Measurements from ENCODE around the gene KRT222.

Gene KRT222

DNA sequence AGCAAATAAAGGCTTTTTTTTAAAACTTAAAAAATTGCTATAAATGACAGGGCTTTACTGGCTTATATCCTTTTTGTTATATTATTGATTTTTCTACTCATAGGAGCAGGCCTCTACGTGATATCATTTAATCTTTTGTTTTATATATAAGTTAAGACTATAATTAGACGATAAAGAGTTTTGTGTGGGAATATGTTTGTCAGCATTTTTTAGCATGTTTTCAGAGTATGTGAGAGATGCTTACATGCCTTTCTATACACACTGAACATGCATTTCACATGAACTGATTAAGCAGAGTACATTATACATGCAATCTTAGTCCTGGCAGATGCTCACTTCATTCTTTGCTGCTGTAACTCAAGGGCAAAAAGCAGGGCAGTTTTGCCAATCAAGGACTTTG is 7.7 kb upstream of the KRT222 start:
- ChIA-PET POLR2A (interaction anchor here (0.9 kb wide), 1 partner anchor 25 kb away, joined by 4 read pairs; the partner anchor contains the start of gene SMARCE1), CTCF (interaction anchor here (0.6 to 0.8 kb wide), 2 partner anchors 47 to 1114 kb away, joined by 3 read pairs; partner anchors contain the start of gene JUP)
- no peak for TF ChIP-seq ELF4 (IDR thresholded peaks at IDR 0.05)
- no peak for TF ChIP-seq ARNT (IDR thresholded peaks at IDR 0.05)
- no peak for TF ChIP-seq SP1 (IDR thresholded peaks at IDR 0.05)
- no peak for TF ChIP-seq FOXK2 (IDR thresholded peaks at IDR 0.05)
- TF ChIP-seq FOXA1 (IDR thresholded peaks at IDR 0.05), result no peak
- TF ChIP-seq L3MBTL2 (conservative IDR thresholded peaks at IDR 0.05), result no peak
- no peak for DNase-seq (ENCODE audit: extremely low spot score)

DNA sequence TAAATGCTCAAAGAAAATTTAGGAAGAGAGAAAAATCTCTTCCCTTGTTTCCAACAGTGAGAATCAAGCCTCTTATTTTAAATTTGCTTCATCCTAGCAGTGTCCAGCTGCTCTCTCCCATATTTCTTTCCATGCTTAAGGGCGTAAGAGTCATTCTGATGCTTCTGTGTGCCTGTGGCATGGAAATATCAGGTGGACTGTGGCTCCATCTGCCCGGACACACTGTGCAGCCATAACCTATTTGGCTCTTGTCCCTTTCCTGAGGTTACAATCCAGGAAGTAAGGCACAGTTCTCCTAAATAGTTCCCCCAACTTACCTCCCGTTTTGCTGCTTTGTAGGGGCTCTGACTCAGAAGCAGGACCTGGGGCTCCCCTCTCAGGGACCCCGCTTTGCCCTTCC is 6.3 kb upstream of the KRT222 start:
- TF ChIP-seq FOXM1 (IDR thresholded peaks at IDR 0.05; ENCODE audit: borderline replicate concordance) (no peak), TARDBP (IDR thresholded peaks at IDR 0.05) (no peak), ELF4 (IDR thresholded peaks at IDR 0.05) (no peak), LEF1 (IDR thresholded peaks at IDR 0.05; ENCODE audit: borderline replicate concordance) (no peak), SP1 (IDR thresholded peaks at IDR 0.05) (no peak), NFRKB (IDR thresholded peaks at IDR 0.05) (no peak), FOXA1 (IDR thresholded peaks at IDR 0.05) (no peak), ZNF384 (IDR thresholded peaks at IDR 0.05) (no peak), PKNOX1 (IDR thresholded peaks at IDR 0.05) (no peak), SUZ12 (IDR thresholded peaks at IDR 0.05) (no peak), FOXK2 (IDR thresholded peaks at IDR 0.05) (no peak), CTBP1 (IDR thresholded peaks at IDR 0.05; ENCODE audit: borderline replicate concordance) (no peak), ARNT (IDR thresholded peaks at IDR 0.05) (no peak), HDGF (IDR thresholded peaks at IDR 0.05; ENCODE audit: borderline replicate concordance) (no peak), BHLHE40 (IDR thresholded peaks at IDR 0.05; ENCODE audit: borderline replicate concordance) (no peak)
- POLR2A ChIA-PET, result no interaction called here
- no peak for DNase-seq (ENCODE audit: extremely low spot score)
- CTCF ChIA-PET, result interaction anchor here (0.6 kb wide), 1 partner anchor 27 kb away, joined by 6 read pairs; no protein-coding TSS in a partner anchor

- POLR2A ChIA-PET, result no interaction called here
- no peak for DNase-seq (ENCODE audit: extremely low spot score)
Measured at GRCh38 chr17:40666331-40666730, 1.4 kb upstream of the KRT222 start.

GRCh38 chr17:40663252-40663651 is 1.7 kb downstream of the KRT222 start:
- DNase-seq (ENCODE audit: extremely low spot score), result no peak
- TF ChIP-seq PKNOX1 (IDR thresholded peaks at IDR 0.05) (no peak), ARNT (IDR thresholded peaks at IDR 0.05) (no peak), ELF4 (IDR thresholded peaks at IDR 0.05) (no peak), CTBP1 (IDR thresholded peaks at IDR 0.05; ENCODE audit: borderline replicate concordance) (no peak), BHLHE40 (IDR thresholded peaks at IDR 0.05; ENCODE audit: borderline replicate concordance) (no peak), L3MBTL2 (conservative IDR thresholded peaks at IDR 0.05) (no peak)
- ChIA-PET POLR2A (interaction anchor here (2.4 kb wide), 1 partner anchor 15 kb away, joined by 9 read pairs; the partner anchor contains the start of gene SMARCE1), CTCF (no interaction called here)

More at GRCh38 chr17:40666331-40666730, 1.4 kb upstream of the KRT222 start:
- CTCF ChIA-PET, result interaction anchor here (1.2 kb wide), 1 partner anchor 16 kb away, joined by 5 read pairs; no protein-coding TSS in a partner anchor
- no peak for TF ChIP-seq NFRKB (IDR thresholded peaks at IDR 0.05)
- no peak for TF ChIP-seq LEF1 (IDR thresholded peaks at IDR 0.05; ENCODE audit: borderline replicate concordance)
- TF ChIP-seq FOXA1 (IDR thresholded peaks at IDR 0.05), result no peak
- TF ChIP-seq FOXM1 (IDR thresholded peaks at IDR 0.05; ENCODE audit: borderline replicate concordance), result no peak
- no peak for TF ChIP-seq L3MBTL2 (conservative IDR thresholded peaks at IDR 0.05)
- no peak for TF ChIP-seq CTBP1 (IDR thresholded peaks at IDR 0.05; ENCODE audit: borderline replicate concordance)

DNA sequence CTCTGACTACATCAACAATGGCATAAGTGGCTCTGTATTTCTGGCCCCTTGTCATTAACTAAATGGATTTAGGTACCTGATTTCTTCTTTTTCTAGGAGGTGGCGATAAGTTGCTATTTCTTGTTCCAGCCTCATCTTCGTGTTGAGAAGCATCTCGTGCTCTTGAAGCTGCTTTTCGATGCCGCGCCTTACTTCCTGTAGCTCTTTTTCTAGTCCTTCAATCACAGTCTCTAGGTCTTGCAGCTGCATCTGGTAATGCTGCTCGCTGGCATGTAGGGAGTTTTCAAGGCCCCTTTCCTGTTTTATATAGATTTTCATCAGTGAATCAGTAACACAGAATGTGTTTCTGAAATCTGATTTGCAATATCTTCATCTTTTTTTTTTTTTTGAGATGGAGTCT is 5.1 kb downstream of the KRT222 start:
- no peak for TF ChIP-seq HDGF (IDR thresholded peaks at IDR 0.05; ENCODE audit: borderline replicate concordance)
- no peak for TF ChIP-seq SUZ12 (IDR thresholded peaks at IDR 0.05)
- TF ChIP-seq BHLHE40 (IDR thresholded peaks at IDR 0.05; ENCODE audit: borderline replicate concordance), result no peak
- no peak for TF ChIP-seq ELF4 (IDR thresholded peaks at IDR 0.05)
- no peak for TF ChIP-seq FOXM1 (IDR thresholded peaks at IDR 0.05; ENCODE audit: borderline replicate concordance)
- TF ChIP-seq FOXK2 (IDR thresholded peaks at IDR 0.05), result no peak
- TF ChIP-seq ZNF384 (IDR thresholded peaks at IDR 0.05), result no peak
- TF ChIP-seq SP1 (IDR thresholded peaks at IDR 0.05), result no peak
- TF ChIP-seq FOXA1 (IDR thresholded peaks at IDR 0.05), result no peak
- no peak for TF ChIP-seq CTBP1 (IDR thresholded peaks at IDR 0.05; ENCODE audit: borderline replicate concordance)
- TF ChIP-seq LEF1 (IDR thresholded peaks at IDR 0.05; ENCODE audit: borderline replicate concordance), result no peak
- no peak for TF ChIP-seq L3MBTL2 (conservative IDR thresholded peaks at IDR 0.05)
- TF ChIP-seq TARDBP (IDR thresholded peaks at IDR 0.05), result no peak
- TF ChIP-seq NFRKB (IDR thresholded peaks at IDR 0.05), result no peak
- no peak for TF ChIP-seq ARNT (IDR thresholded peaks at IDR 0.05)
- no peak for TF ChIP-seq PKNOX1 (IDR thresholded peaks at IDR 0.05)
- ChIA-PET POLR2A (interaction anchor here (3.7 kb wide), 1 partner anchor 13 kb away, joined by 14 read pairs; the partner anchor contains the start of gene SMARCE1), CTCF (no interaction called here)
- no peak for DNase-seq (ENCODE audit: extremely low spot score)

- ChIA-PET POLR2A (interaction anchor here (3.7 kb wide), 1 partner anchor 11 kb away, joined by 14 read pairs; the partner anchor contains the start of gene SMARCE1), CTCF (no interaction called here)
- TF ChIP-seq SP1 (IDR thresholded peaks at IDR 0.05), result no peak
- no peak for TF ChIP-seq SUZ12 (IDR thresholded peaks at IDR 0.05)
- no peak for TF ChIP-seq TARDBP (IDR thresholded peaks at IDR 0.05)
- TF ChIP-seq L3MBTL2 (conservative IDR thresholded peaks at IDR 0.05), result no peak
- DNase-seq (ENCODE audit: extremely low spot score), result no peak
Measured at GRCh38 chr17:40658396-40658795, 6.6 kb downstream of the KRT222 start.
